Esophagus (tissue), 2 donors: Measurements from ENCODE around the gene HSF5. TPM values are rescaled to one million over a fixed set of nuclear protein-coding genes. Genes with fewer than 3 reads are reported as not detected.

ENCODE experiments used
- H3K27ac ChIP-seq, 2 donors: one replicate each; pipeline ENCODE4 v1.5.1; 2013; ENCODE audit warnings: low read depth in 2 of 2, mild to moderate bottlenecking in 2 of 2, inconsistent platforms in 1 of 2, low read length in 1 of 2, moderate library complexity in 1 of 2
- H3K27me3 ChIP-seq, 2 donors: one replicate each; pipeline ENCODE4 v1.6.1; 2013; ENCODE audit warnings: low read length in 2 of 2, control low read depth in 1 of 2, mild to moderate bottlenecking in 1 of 2; ENCODE audit not compliant: insufficient read depth in 2 of 2, control insufficient read depth in 1 of 2
- H3K36me3 ChIP-seq, 2 donors: one replicate each; pipeline ENCODE4 v1.6.1; 2013; ENCODE audit warnings: low read length in 1 of 2; ENCODE audit not compliant: control insufficient read depth in 2 of 2, insufficient read depth in 2 of 2
- H3K4me1 ChIP-seq, 2 donors: one replicate each; pipeline ENCODE4 v1.6.1; 2013; ENCODE audit warnings: low read length in 1 of 2; ENCODE audit not compliant: control insufficient read depth in 2 of 2, insufficient read depth in 2 of 2
- H3K4me3 ChIP-seq, 2 donors: one replicate each; pipeline ENCODE4 v1.5.1; 2013; ENCODE audit warnings: low read length in 2 of 2, mild to moderate bottlenecking in 2 of 2, low read depth in 1 of 2, moderate library complexity in 1 of 2
- H3K9me3 ChIP-seq, 2 donors: one replicate each; pipeline ENCODE4 v1.6.1; 2013; ENCODE audit warnings: mild to moderate bottlenecking in 2 of 2, low read depth in 1 of 2, low read length in 1 of 2, moderate library complexity in 1 of 2; ENCODE audit not compliant: control insufficient read depth in 2 of 2, insufficient read depth in 1 of 2
- WGBS, 2 donors: extraction: QIAGEN DNeasy Blood & Tissue Kit; methylation state at CpG; one replicate each; pipeline ENCODE4 v1.1.7; 2013; 5-methylcytosine and 5-hydroxymethylcytosine counted together
- polyA plus RNA-seq, 2 donors: library from polyadenylated mRNA; stranded (reverse); fragments of 200-250 nt; gene quantifications; one replicate each; pipeline ENCODE4 v1.2.3, GENCODE V29; 2013
- donor health status: healthy with polysubstance abuse.
- donor health status: Bipolar disorder and iron deficiency.

Gene HSF5
- polyA plus RNA-seq, 2 donors = 0.01 to 0.02 TPM

- H3K27me3 ChIP-seq = no peaks in the 10 kb centered on the region
- H3K27ac ChIP-seq = peak within 1 kb of the TSS; percentile 81
- WGBS, 2 donors = 5% methylated on average over 8 of the region's 8 CpGs
- no peaks in the 10 kb centered on the region for H3K36me3 ChIP-seq
- no peaks in the 10 kb centered on the region for H3K4me1 ChIP-seq
- H3K9me3 ChIP-seq = no peaks in the 10 kb centered on the region
- peak within 1 kb of the TSS; percentile 50 to 84 for H3K4me3 ChIP-seq
Observed at GRCh38 chr17:58417300-58418092, 70.7 kb downstream of the HSF5 start, which contains the start of gene RNF43. TSS of gene RNF43 (minus strand) at chr17:58417534. CDS start at chr17:58415577, 1,957 bp downstream.

GRCh38 chr17:58416937-58417299 is 71.3 kb downstream of the HSF5 start:
- Histone ChIP-seq H3K36me3 (no peaks in the 10 kb centered on the region), H3K4me3 (peak overlapping the region; percentile 50 to 84), H3K27me3 (no peaks in the 10 kb centered on the region), H3K27ac (peak overlapping the region; percentile 81), H3K9me3 (no peaks in the 10 kb centered on the region), H3K4me1 (no peaks in the 10 kb centered on the region)
- WGBS, 2 donors = 32 to 34% methylated on average over 6 of the region's 6 CpGs

GRCh38 chr17:58416396-58416795 is 71.8 kb downstream of the HSF5 start:
- no peaks in the 10 kb centered on the region for H3K4me1 ChIP-seq
- peak overlapping the region; percentile 12 to 84 for H3K4me3 ChIP-seq
- WGBS, 2 donors = 41 to 53% methylated on average over 4 of the region's 4 CpGs
- H3K9me3 ChIP-seq = no peaks in the 10 kb centered on the region
- no peak overlapping the region for H3K27ac ChIP-seq
- no peaks in the 10 kb centered on the region for H3K36me3 ChIP-seq
- H3K27me3 ChIP-seq = no peaks in the 10 kb centered on the region

GRCh38 chr17:58415371-58416055 is 72.7 kb downstream of the HSF5 start:
- WGBS, 2 donors = 46 to 53% methylated on average over 6 of the region's 6 CpGs
- no peaks in the 10 kb centered on the region for H3K4me1 ChIP-seq
- peak overlapping the region; percentile 61 to 84 for H3K4me3 ChIP-seq
- H3K27me3 ChIP-seq = no peaks in the 10 kb centered on the region
- no peaks in the 10 kb centered on the region for H3K36me3 ChIP-seq
- H3K27ac ChIP-seq = peak overlapping the region; percentile 62 to 86
- H3K9me3 ChIP-seq = no peaks in the 10 kb centered on the region

GRCh38 chr17:58414596-58414997 is 73.6 kb downstream of the HSF5 start:
- Histone ChIP-seq H3K36me3 (no peaks in the 10 kb centered on the region), H3K4me3 (peak overlapping the region in 1 of 2 donors; percentile 84), H3K9me3 (no peaks in the 10 kb centered on the region), H3K4me1 (no peaks in the 10 kb centered on the region), H3K27ac (no peak overlapping the region), H3K27me3 (no peaks in the 10 kb centered on the region)
- WGBS, 2 donors = 52 to 55% methylated on average over 3 of the region's 3 CpGs

GRCh38 chr17:58413684-58414083 is 74.5 kb downstream of the HSF5 start:
- Histone ChIP-seq H3K4me3 (peak overlapping the region in 1 of 2 donors; percentile 43), H3K27ac (no peak overlapping the region)

GRCh38 chr17:58412961-58413586 is 75.1 kb downstream of the HSF5 start:
- no peaks in the 10 kb centered on the region for H3K27me3 ChIP-seq
- no peaks in the 10 kb centered on the region for H3K4me1 ChIP-seq
- H3K36me3 ChIP-seq = no peaks in the 10 kb centered on the region
- no peaks in the 10 kb centered on the region for H3K9me3 ChIP-seq
- WGBS, 2 donors = 39 to 45% methylated on average over 3 of the region's 3 CpGs
- H3K27ac ChIP-seq = no peak overlapping the region
- peak overlapping the region in 1 of 2 donors; percentile 28 for H3K4me3 ChIP-seq

More at GRCh38 chr17:58413684-58414083, 74.5 kb downstream of the HSF5 start:
- Histone ChIP-seq H3K27me3 (no peaks in the 10 kb centered on the region), H3K36me3 (no peaks in the 10 kb centered on the region), H3K4me1 (no peaks in the 10 kb centered on the region), H3K9me3 (no peaks in the 10 kb centered on the region)
- WGBS, 2 donors = 35 to 40% methylated on average over 2 of the region's 2 CpGs

GRCh38 chr17:58412064-58412703 is 76.0 kb downstream of the HSF5 start:
- Histone ChIP-seq H3K36me3 (no peaks in the 10 kb centered on the region), H3K27me3 (no peaks in the 10 kb centered on the region), H3K9me3 (no peaks in the 10 kb centered on the region), H3K4me1 (no peaks in the 10 kb centered on the region), H3K27ac (no peak overlapping the region), H3K4me3 (no peak overlapping the region)
- WGBS, 2 donors = 67 to 88% methylated on average over 1 of the region's 1 CpG

- H3K4me1 ChIP-seq = no peaks in the 10 kb centered on the region
- H3K27ac ChIP-seq = peak overlapping the region in 1 of 2 donors; percentile 7
- H3K9me3 ChIP-seq = no peaks in the 10 kb centered on the region
- H3K4me3 ChIP-seq = peak overlapping the region in 1 of 2 donors; percentile 4
- H3K36me3 ChIP-seq = no peaks in the 10 kb centered on the region
- no peaks in the 10 kb centered on the region for H3K27me3 ChIP-seq
- 32 to 59% methylated on average over 1 of the region's 1 CpG for WGBS, 2 donors
Observed at GRCh38 chr17:58411408-58411894, 76.8 kb downstream of the HSF5 start.
